PFSK-1 (cell line): ENCODE results near the gene PTPRO.

Experiments
- FOXP2 ChIP-seq: optimal IDR thresholded peaks from 2 replicates; pipeline ENCODE3; 2011; ENCODE audit warnings: borderline replicate concordance, control low read depth, inconsistent platforms; ENCODE audit not compliant: insufficient read depth; ENCODE audit errors: extremely low read length, extremely low read depth
- POLR2AphosphoS5 ChIP-seq: IDR thresholded peaks from 2 replicates; pipeline ENCODE4 v1.6.1; 2012; ENCODE audit warnings: low read depth, mild to moderate bottlenecking, control low read depth, low read length, moderate library complexity
- REST ChIP-seq, 2 experiments: IDR thresholded peaks; 2 replicates each; pipeline versions ENCODE4 v1.6.1 to v1.8.0; 2011 to 2012; ENCODE audit warnings: low read depth in 2 of 2, low read length in 2 of 2, control low read depth in 1 of 2, inconsistent platforms in 1 of 2, mild to moderate bottlenecking in 1 of 2, moderate library complexity in 1 of 2; ENCODE audit not compliant: insufficient read depth in 1 of 2
- SIN3A ChIP-seq: IDR thresholded peaks from 2 replicates; pipeline ENCODE4 v1.6.1; 2012; ENCODE audit warnings: mild to moderate bottlenecking, low read length, moderate library complexity, borderline replicate concordance; ENCODE audit not compliant: insufficient read depth
- TAF1 ChIP-seq: IDR thresholded peaks from 2 replicates; pipeline ENCODE4 v1.6.1; 2012; ENCODE audit warnings: low read length, control low read depth, borderline replicate concordance; ENCODE audit not compliant: insufficient read depth

Gene PTPRO

DNA sequence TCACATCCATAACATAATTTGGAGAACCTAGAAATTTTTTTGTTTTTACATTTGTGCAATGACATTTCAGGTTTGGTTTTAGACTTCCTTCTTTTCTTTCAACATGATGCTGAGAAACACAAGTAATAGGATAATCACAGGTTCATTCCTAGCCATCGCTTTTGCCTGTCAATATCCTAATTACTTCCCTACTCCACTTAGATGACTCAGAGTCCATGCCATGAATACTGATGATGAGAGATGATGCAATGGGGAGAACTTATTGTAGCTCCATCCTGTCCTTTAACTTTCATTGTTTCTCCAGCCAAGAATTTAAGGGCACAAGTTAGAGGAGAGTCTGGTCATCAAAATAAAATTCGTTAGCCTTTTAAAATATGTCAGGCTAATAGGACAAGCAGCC is 101.3 kb downstream of the PTPRO start:
- TF ChIP-seq SIN3A (no peak), POLR2AphosphoS5 (no peak), REST (IDR thresholded peaks at IDR 0.05; ENCODE audit: insufficient read depth in 1 of 2, low read depth in 2 of 2, low read length in 2 of 2) (peak in 1 of 2 experiments; percentile 62; a peak in 1 of 4 replicates)

DNA sequence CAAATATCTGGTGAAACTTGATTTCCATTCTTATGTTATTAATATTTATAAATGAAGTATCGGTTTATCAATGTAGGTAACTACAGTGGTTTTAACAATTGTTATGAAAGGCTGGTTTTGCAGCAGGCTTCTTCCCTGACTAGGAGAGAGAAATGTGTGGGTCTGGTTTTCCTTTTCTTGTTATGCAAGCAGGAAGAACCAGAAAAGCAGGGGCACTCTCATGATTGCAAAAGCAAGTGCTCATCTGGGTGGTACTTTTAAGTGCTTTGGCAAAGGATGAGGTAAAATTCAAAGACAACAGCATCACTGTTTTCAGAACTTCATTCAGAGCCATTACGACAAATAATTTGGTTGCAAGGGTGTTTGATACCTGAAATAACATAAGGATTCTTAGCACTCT is 105.6 kb downstream of the PTPRO start:
- TF ChIP-seq POLR2AphosphoS5 (no peak), REST (IDR thresholded peaks at IDR 0.05; ENCODE audit: insufficient read depth in 1 of 2, low read depth in 2 of 2, low read length in 2 of 2) (no peak), TAF1 (no peak), FOXP2 (no peak), SIN3A (no peak)

DNA sequence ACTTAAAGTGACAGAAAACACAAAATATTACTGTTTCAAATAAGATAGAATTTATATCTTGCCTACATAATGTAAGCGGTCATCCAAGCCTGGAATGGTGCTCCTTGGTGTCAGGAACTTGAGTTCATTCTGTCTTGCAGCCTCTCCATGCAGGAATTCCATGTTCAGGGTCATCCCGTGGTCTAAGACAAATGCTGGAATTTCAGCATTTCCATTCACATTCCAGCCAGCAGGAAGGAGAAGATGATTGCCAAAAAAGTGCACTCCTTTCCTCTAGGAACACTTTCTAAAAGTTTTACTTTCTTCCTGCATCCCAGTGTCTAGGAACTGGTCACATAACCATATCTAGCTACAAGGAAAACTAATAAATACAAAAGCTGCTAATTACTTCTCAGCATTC is 106.3 kb downstream of the PTPRO start:
- TF ChIP-seq TAF1 (no peak), FOXP2 (no peak), SIN3A (no peak), POLR2AphosphoS5 (no peak), REST (IDR thresholded peaks at IDR 0.05; ENCODE audit: insufficient read depth in 1 of 2, low read depth in 2 of 2, low read length in 2 of 2) (no peak)

DNA sequence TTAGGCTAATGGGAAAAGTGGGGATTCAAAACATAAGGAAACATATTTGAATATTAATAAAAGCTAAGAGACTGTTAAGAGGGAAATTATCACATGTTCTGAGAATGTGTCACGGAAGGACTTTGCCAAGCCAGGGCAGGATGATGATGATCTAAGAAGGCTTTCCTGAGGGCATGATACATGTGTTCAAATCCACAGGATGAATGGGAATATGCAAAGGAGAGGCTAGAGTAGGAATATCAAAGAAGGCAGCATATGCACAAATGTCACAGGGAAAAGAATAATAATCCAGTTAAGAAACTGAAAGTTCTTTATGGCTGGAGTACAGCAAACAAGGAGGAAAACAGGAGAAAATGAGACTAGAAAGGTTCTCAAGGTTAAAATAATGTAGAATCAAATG is 107.0 kb downstream of the PTPRO start:
- no peak for TF ChIP-seq TAF1
- no peak for TF ChIP-seq SIN3A
- TF ChIP-seq FOXP2: no peak
- no peak for TF ChIP-seq REST (IDR thresholded peaks at IDR 0.05; ENCODE audit: insufficient read depth in 1 of 2, low read depth in 2 of 2, low read length in 2 of 2)
- no peak for TF ChIP-seq POLR2AphosphoS5

GRCh38 chr12:15435597-15435996 is 113.3 kb downstream of the PTPRO start:
- TF ChIP-seq POLR2AphosphoS5 (no peak), REST (IDR thresholded peaks at IDR 0.05; ENCODE audit: insufficient read depth in 1 of 2, low read depth in 2 of 2, low read length in 2 of 2) (peak; percentile 85 to 88)
